ENCODE data around the gene RELT.

- TF ChIP-seq POLR2AphosphoS5 (IDR thresholded peaks at IDR 0.05) (no peak), POLR2A (IDR thresholded peaks at IDR 0.05) (no peak)
These were observed 37.9 kb upstream of the RELT start for GRCh38 chr11:73338279-73338678.

Measured in spleen (tissue), 3 donors.